Measurements from ENCODE around the gene PRKN.

The PRKN gene

GRCh38 chr6:162640756-162641155 is 86.8 kb downstream of the PRKN start:
- no peak for ATAC-seq
- TF ChIP-seq POU6F1 (CRISPR knock-in tag; IDR thresholded peaks at IDR 0.05; ENCODE audit: borderline replicate concordance, low read depth) (no peak), PATZ1 (CRISPR knock-in tag; IDR thresholded peaks at IDR 0.05; ENCODE audit: borderline replicate concordance) (no peak), ESRRG (CRISPR knock-in tag; IDR thresholded peaks at IDR 0.05) (no peak), ZNF8 (CRISPR knock-in tag; IDR thresholded peaks at IDR 0.05) (no peak), ARNTL (CRISPR knock-in tag; IDR thresholded peaks at IDR 0.05; ENCODE audit: borderline replicate concordance, low read depth) (no peak), ZFP30 (CRISPR knock-in tag; IDR thresholded peaks at IDR 0.05) (no peak), ZFP3 (CRISPR knock-in tag; IDR thresholded peaks at IDR 0.05) (no peak), CSRNP3 (CRISPR knock-in tag; IDR thresholded peaks at IDR 0.05) (no peak), BACH2 (CRISPR knock-in tag; IDR thresholded peaks at IDR 0.05; ENCODE audit: borderline replicate concordance) (no peak), TSHZ2 (CRISPR knock-in tag; IDR thresholded peaks at IDR 0.05) (no peak), CREB5 (CRISPR knock-in tag; IDR thresholded peaks at IDR 0.05; ENCODE audit: low read depth) (no peak), ZNF565 (CRISPR knock-in tag; conservative IDR thresholded peaks at IDR 0.05; ENCODE audit: low read depth) (no peak)

GRCh38 chr6:162639951-162640350 is 87.6 kb downstream of the PRKN start:
- no peak for ATAC-seq

More at GRCh38 chr6:162639951-162640350, 87.6 kb downstream of the PRKN start:
- TF ChIP-seq ZNF8 (CRISPR knock-in tag; IDR thresholded peaks at IDR 0.05) (no peak), ARNTL (CRISPR knock-in tag; IDR thresholded peaks at IDR 0.05; ENCODE audit: borderline replicate concordance, low read depth) (no peak), TCF4 (CRISPR knock-in tag; IDR thresholded peaks at IDR 0.05; ENCODE audit: borderline replicate concordance) (no peak), CSRNP3 (CRISPR knock-in tag; IDR thresholded peaks at IDR 0.05) (no peak), ZFP30 (CRISPR knock-in tag; IDR thresholded peaks at IDR 0.05) (no peak), PATZ1 (CRISPR knock-in tag; IDR thresholded peaks at IDR 0.05; ENCODE audit: borderline replicate concordance) (no peak), ZNF70 (CRISPR knock-in tag; IDR thresholded peaks at IDR 0.05) (no peak), POU6F1 (CRISPR knock-in tag; IDR thresholded peaks at IDR 0.05; ENCODE audit: borderline replicate concordance, low read depth) (no peak), ESRRG (CRISPR knock-in tag; IDR thresholded peaks at IDR 0.05) (no peak), ZC3H10 (CRISPR knock-in tag; IDR thresholded peaks at IDR 0.05) (no peak), BACH2 (CRISPR knock-in tag; IDR thresholded peaks at IDR 0.05; ENCODE audit: borderline replicate concordance) (no peak), GLIS3 (CRISPR knock-in tag; IDR thresholded peaks at IDR 0.05) (no peak), CSDC2 (CRISPR knock-in tag; IDR thresholded peaks at IDR 0.05) (no peak), TOX (CRISPR knock-in tag; IDR thresholded peaks at IDR 0.05; ENCODE audit: borderline replicate concordance) (no peak), PPARA (CRISPR knock-in tag; IDR thresholded peaks at IDR 0.05; ENCODE audit: borderline replicate concordance) (no peak)

Measured in SK-N-SH treated with all-trans-retinoic acid at 6 μM for 48 hours (cell line).